Esophagus muscularis mucosa (tissue), 4 donors: ENCODE data around the gene PTPRCAP.

Source experiments
- EP300 ChIP-seq: sonication (generic); formaldehyde crosslinking; IDR thresholded peaks from one replicate; pipeline ENCODE4 v1.6.1; 2017; ENCODE audit warnings: antibody characterized with exemption
- POLR2A ChIP-seq: fragments of 450-650 bp; IDR thresholded peaks from one replicate; pipeline ENCODE4 v1.6.1; 2017; ENCODE audit warnings: antibody characterized with exemption, moderate library complexity, mild to moderate bottlenecking, low read depth
- POLR2AphosphoS5 ChIP-seq, 2 donors: sonication (generic); formaldehyde crosslinking; IDR thresholded peaks; one replicate each; pipeline ENCODE4 v1.6.1; 2017; ENCODE audit warnings: antibody characterized with exemption in 2 of 2
- TF ChIP-seq, protein P1 (sequence below), 3 experiments: fragments of 200-600 bp in 2 of 3; fragments of 450-650 bp in 1 of 3; sonication (generic) in 2 of 3; IDR thresholded peaks; one replicate each; pipeline ENCODE4 v1.5.1; 2017 to 2019; ENCODE audit warnings: antibody characterized with exemption in 3 of 3, mild to moderate bottlenecking in 2 of 3, moderate library complexity in 1 of 3

DNA sequence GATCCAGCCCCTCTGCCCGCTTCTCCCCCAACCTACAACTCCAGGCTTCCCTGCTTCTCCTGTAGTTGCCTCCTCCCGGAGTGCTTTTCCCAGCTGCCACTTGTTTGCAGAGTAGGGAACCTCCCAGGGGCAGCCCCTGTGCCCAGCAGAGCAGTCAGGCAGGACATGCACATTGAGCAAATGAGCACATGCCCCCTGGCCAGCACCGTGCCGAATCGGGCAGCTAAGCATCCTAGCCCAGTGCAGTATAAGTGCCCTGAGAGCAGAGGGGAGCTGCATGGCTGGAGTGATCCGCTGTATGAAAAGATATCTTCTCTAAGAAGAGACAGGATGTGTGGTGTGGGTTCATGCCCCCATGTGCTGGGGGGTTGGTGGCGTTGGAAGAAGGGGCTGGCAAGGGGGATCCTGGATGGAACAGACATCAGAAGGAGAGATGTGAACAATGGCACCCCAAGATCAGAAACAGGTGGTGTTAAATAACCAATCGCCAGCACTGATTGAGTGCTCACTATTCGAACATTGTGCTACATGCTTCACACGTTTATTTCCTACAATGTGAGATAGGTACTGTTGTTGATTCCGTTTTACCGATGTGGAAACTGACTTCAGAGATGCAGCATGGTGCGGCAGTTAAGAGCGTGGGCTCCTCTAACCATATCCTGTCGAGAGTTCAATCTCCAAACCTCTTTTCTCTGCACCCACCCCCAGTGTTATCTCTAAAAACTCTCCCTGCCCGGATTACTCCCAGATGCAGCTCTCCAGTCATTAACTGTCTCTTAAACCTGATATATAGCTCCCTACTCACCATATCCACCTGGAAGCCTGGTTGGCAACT, 46.6 kb upstream of the PTPRCAP start:
- TF ChIP-seq, protein P1, sequence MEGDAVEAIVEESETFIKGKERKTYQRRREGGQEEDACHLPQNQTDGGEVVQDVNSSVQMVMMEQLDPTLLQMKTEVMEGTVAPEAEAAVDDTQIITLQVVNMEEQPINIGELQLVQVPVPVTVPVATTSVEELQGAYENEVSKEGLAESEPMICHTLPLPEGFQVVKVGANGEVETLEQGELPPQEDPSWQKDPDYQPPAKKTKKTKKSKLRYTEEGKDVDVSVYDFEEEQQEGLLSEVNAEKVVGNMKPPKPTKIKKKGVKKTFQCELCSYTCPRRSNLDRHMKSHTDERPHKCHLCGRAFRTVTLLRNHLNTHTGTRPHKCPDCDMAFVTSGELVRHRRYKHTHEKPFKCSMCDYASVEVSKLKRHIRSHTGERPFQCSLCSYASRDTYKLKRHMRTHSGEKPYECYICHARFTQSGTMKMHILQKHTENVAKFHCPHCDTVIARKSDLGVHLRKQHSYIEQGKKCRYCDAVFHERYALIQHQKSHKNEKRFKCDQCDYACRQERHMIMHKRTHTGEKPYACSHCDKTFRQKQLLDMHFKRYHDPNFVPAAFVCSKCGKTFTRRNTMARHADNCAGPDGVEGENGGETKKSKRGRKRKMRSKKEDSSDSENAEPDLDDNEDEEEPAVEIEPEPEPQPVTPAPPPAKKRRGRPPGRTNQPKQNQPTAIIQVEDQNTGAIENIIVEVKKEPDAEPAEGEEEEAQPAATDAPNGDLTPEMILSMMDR (IDR thresholded peaks at IDR 0.05), result no peak
- TF ChIP-seq POLR2A (no peak), EP300 (no peak), POLR2AphosphoS5 (IDR thresholded peaks at IDR 0.05) (no peak)
